ENCODE results near the gene TBC1D13. TPM values are rescaled to one million over a fixed set of nuclear protein-coding genes. Genes with fewer than 3 reads are reported as not detected.
"Not testable (repeated sequence)": the region's sequence is repeated elsewhere in the genome, so short reads cannot be mapped to it uniquely, and the experiment has no call there.

TBC1D13 gene
- total RNA-seq, 2 donors from 2014 or later = 17.4 to 21.6 TPM

- no peaks in the 10 kb centered on the region for H3K36me3 ChIP-seq
- H3K9me3 ChIP-seq = no peaks in the 10 kb centered on the region
- H3K4me1 ChIP-seq = peaks cover 4% of the 10 kb centered on the region
- H3K9ac ChIP-seq (ENCODE audit: low read depth in 2 of 2, low read length in 2 of 2) = no peak overlapping the region
- TF ChIP-seq CTCF (IDR thresholded peaks at IDR 0.05) = no peak
- no peaks in the 10 kb centered on the region for H3K27me3 ChIP-seq
- H3K27ac ChIP-seq = no peak overlapping the region
- no peak for DNase-seq
- intact Hi-C loops (cut with DNase I) = no loop called here
- H3K4me3 ChIP-seq = no peak overlapping the region
Observed at GRCh38 chr9:128788445-128788844, 1.4 kb downstream of the TBC1D13 start.

- intact Hi-C loops (cut with DNase I) = no loop called here
- no peak for DNase-seq
- Histone ChIP-seq H3K4me1 (peaks cover 4% of the 10 kb centered on the region), H3K36me3 (no peaks in the 10 kb centered on the region), H3K4me3 (no peak overlapping the region), H3K9ac (ENCODE audit: low read depth in 2 of 2, low read length in 2 of 2) (no peak overlapping the region), H3K27ac (no peak overlapping the region), H3K27me3 (no peaks in the 10 kb centered on the region), H3K9me3 (no peaks in the 10 kb centered on the region)
- no peak for TF ChIP-seq CTCF (IDR thresholded peaks at IDR 0.05)
Observed at GRCh38 chr9:128790536-128790935, 3.5 kb downstream of the TBC1D13 start.

GRCh38 chr9:128792134-128792533 is 5.1 kb downstream of the TBC1D13 start:
- no peaks in the 10 kb centered on the region for H3K36me3 ChIP-seq
- H3K9me3 ChIP-seq = no peaks in the 10 kb centered on the region
- peaks cover 4% of the 10 kb centered on the region for H3K4me1 ChIP-seq
- no peak overlapping the region for H3K4me3 ChIP-seq
- intact Hi-C loops (cut with DNase I) = no loop called here
- no peaks in the 10 kb centered on the region for H3K27me3 ChIP-seq
- H3K9ac ChIP-seq (ENCODE audit: low read depth in 2 of 2, low read length in 2 of 2) = no peak overlapping the region
- no peak for DNase-seq
- H3K27ac ChIP-seq = no peak overlapping the region
- no peak for TF ChIP-seq CTCF (IDR thresholded peaks at IDR 0.05)

GRCh38 chr9:128792978-128793686 is 6.1 kb downstream of the TBC1D13 start:
- peaks cover 3% of the 10 kb centered on the region for H3K36me3 ChIP-seq
- no peak overlapping the region for H3K27ac ChIP-seq
- no peak overlapping the region for H3K9ac ChIP-seq (ENCODE audit: low read depth in 2 of 2, low read length in 2 of 2)
- H3K4me1 ChIP-seq = peaks cover 3% of the 10 kb centered on the region
- intact Hi-C loops (cut with DNase I) = no loop called here
- H3K4me3 ChIP-seq = no peak overlapping the region
- TF ChIP-seq CTCF (IDR thresholded peaks at IDR 0.05) = no peak
- no peaks in the 10 kb centered on the region for H3K27me3 ChIP-seq
- no peaks in the 10 kb centered on the region for H3K9me3 ChIP-seq
- DNase-seq = no peak

- H3K27ac ChIP-seq; H3K4me1 ChIP-seq; H3K9ac ChIP-seq (ENCODE audit: low read depth in 2 of 2, low read length in 2 of 2); intact Hi-C loops (cut with DNase I); H3K4me3 ChIP-seq; H3K27me3 ChIP-seq; DNase-seq; H3K36me3 ChIP-seq; H3K9me3 ChIP-seq: not testable (repeated sequence)
Observed at GRCh38 chr9:128794961-128795360, 7.9 kb downstream of the TBC1D13 start.

- Histone ChIP-seq H3K4me1 (no peaks in the 10 kb centered on the region), H3K27me3 (no peaks in the 10 kb centered on the region), H3K36me3 (peaks cover 10% of the 10 kb centered on the region), H3K9ac (ENCODE audit: low read depth in 2 of 2, low read length in 2 of 2) (no peak overlapping the region), H3K27ac (no peak overlapping the region), H3K4me3 (no peak overlapping the region), H3K9me3 (no peaks in the 10 kb centered on the region)
- no peak for TF ChIP-seq CTCF (IDR thresholded peaks at IDR 0.05)
- no peak for DNase-seq
- intact Hi-C loops (cut with DNase I) = no loop called here
Observed at GRCh38 chr9:128798896-128799295, 11.8 kb downstream of the TBC1D13 start.

All from colonic mucosa (tissue), 4 donors.